ENCODE data around the gene ALOX12B. TPM values are rescaled to one million over a fixed set of nuclear protein-coding genes. Genes with fewer than 3 reads are reported as not detected.
A peak's percentile ranks its signal among the peaks of the same experiment; 100 is the strongest.

Gene ALOX12B
- total RNA-seq, result 0.62 TPM

- no peak for DNase-seq (ENCODE audit: low spot score)
These were observed at the start of gene ALOX12B for GRCh38 chr17:8087075-8087951. ALOX12B (minus strand) TSS chr17:8087716; CDS start chr17:8087442, 274 bp downstream.

GRCh38 chr17:8133941-8134340 is 46.4 kb upstream of the ALOX12B start:
- no peak for DNase-seq (ENCODE audit: low spot score)

DNA sequence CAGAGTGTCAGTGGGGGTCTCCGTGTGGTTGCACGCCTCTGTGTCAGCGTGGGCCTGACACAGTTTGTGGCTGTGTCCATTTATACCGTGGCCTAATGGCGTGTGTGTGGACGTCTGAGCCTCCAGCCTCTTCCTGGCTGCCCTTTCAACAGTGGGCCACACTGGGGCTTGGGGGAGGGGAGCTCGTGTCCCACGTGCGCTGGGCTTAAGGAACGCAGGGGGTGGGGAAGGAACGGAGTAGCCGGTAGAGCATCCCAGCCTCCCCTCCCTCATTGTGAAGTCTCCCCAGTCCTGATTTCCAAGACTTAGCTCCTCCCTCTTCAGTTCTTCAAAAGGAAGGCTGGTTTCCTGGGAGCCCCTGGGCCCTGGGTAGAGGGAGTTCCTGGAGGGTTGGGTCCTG is 45.9 kb upstream of the ALOX12B start:
- DNase-seq (ENCODE audit: low spot score), result no peak

- no peak for DNase-seq (ENCODE audit: low spot score)
These were observed 44.4 kb upstream of the ALOX12B start for GRCh38 chr17:8131844-8132441.

- no peak for DNase-seq (ENCODE audit: low spot score)
These were observed 40.7 kb upstream of the ALOX12B start for GRCh38 chr17:8128125-8128784.

DNA sequence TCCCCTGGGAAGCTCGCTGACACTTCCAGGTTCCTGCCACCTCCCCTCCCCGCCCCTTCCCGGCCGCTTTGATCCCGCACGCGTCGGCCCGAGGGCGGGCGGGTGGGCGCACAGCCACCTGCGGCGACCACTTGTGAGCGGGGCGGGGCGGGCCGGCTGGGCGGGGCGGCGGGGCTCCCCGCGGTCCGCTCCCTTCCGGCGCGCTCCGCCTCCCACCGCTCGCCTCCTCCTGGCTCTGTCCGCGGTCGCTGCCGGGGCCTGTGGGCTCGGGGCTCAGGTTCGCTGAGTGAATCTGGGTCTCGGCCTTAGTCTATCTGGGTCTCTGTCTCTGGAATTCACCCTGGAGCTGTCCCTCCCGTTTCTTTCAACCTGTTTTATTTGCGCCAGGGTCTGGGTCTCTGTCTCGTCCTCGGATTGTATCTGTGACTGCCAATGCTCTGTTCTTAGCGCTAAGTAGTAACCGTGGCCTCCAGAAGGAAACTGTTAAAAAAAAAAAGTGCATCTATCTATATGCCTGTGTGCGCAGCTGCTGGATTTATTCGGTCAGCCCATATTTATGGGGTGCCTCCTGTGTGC is 39.1 kb upstream of the ALOX12B start:
- DNase-seq (ENCODE audit: low spot score), result no peak

DNA sequence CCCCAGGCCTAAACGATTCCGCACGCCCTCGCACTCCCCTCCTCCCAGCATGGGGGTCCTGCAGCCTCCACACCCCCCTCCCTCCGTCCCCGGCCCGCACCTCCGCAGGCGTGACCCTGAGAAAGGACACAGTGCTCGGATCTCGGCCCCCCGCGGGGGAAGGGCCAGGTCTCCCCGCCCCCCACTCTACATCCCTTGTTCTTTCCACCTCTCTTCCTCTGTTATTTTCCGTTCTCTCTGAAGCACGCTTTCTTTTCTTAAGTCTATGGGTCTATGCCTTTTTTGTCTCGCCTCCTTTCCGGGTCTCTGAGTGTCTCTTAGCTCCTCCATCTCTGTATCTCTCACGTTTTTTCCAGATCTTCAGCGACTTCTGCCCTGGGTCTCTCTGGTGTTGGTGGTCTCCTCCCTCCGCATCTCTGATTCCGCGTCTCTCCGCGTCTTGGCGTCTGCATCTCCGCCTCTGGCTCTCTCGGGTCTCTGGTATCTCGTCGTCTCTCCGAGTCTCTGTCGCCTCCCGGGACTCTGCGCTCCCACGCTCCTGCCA is 38.5 kb upstream of the ALOX12B start:
- DNase-seq (ENCODE audit: low spot score), result no peak

DNA sequence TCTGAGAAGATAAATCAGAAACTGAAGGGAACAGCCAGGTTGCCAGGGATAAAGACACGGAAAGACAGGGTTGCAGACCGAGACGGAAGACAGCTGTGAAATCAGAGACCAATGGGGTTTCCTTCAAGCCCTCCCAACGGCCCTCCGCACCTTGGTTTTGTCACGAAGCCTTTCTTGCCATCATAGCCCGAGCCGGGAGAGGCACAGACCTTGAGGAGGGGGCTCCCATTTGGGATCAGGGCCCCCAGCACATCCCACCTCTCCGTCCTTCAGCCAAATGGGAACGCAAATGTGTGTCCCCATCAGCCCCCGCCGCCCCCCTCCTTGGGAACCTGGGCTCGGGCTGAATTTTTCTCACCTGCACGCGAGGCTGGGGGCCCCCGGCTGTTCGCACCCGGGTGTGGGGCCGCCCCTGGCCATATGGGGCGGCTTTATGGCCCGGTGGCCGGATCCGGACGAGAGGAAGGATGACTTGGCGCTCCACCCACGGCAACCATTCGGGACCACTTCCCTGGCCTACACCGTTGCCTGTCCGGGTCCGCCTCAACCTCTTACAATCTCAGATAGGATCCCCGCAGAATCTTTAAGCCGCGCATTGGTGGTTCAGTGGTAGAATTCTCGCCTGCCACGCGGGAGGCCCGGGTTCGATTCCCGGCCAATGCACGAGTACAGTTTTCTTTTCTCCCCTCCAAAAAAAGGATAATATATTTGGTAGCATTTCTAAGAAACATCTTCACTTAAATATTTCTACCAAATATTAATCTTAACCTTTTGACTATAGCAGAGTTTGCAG is 37.8 kb upstream of the ALOX12B start:
- peak; percentile 92 for DNase-seq (ENCODE audit: low spot score)

GRCh38 chr17:8124350-8125153 is 37.0 kb upstream of the ALOX12B start:
- DNase-seq (ENCODE audit: low spot score), result no peak

DNA sequence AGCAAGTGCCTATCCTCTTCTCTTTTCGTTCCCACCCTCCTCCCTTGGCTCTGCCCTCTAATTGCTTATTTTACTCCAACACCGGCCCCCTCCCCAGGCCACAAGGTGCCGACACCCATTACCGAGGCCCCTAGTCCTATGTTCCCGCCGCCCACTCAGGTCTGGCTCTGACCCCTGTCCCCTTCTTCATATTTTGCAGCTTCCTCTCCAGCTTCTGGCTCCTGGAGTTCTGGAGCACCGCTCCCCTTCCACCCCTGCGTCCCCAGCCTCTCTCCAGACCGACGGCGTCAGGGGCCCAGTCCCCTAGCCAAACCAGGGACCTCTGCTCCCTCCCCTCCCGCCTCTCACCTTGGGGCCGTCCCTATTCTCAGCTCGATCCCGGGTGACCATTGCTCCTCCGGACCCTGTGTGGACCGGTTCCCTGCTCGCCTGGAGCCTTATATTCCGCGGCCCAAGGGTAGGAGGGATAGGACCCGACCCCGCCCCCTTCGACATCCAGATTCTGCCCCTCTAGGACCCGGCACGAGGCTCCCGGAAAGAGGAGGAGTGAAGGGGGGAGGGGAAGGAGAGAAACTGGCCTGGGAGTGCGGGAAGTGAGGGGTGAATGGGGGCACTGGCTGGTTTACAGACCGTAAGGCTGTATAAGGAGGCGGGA is 36.3 kb upstream of the ALOX12B start, which contains the start of gene HES7:
HES7 (minus strand) TSS at position 412 of the 655 bp plus-strand sequence; CDS start at position 390, 22 bp downstream.
- no peak for DNase-seq (ENCODE audit: low spot score)

DNA sequence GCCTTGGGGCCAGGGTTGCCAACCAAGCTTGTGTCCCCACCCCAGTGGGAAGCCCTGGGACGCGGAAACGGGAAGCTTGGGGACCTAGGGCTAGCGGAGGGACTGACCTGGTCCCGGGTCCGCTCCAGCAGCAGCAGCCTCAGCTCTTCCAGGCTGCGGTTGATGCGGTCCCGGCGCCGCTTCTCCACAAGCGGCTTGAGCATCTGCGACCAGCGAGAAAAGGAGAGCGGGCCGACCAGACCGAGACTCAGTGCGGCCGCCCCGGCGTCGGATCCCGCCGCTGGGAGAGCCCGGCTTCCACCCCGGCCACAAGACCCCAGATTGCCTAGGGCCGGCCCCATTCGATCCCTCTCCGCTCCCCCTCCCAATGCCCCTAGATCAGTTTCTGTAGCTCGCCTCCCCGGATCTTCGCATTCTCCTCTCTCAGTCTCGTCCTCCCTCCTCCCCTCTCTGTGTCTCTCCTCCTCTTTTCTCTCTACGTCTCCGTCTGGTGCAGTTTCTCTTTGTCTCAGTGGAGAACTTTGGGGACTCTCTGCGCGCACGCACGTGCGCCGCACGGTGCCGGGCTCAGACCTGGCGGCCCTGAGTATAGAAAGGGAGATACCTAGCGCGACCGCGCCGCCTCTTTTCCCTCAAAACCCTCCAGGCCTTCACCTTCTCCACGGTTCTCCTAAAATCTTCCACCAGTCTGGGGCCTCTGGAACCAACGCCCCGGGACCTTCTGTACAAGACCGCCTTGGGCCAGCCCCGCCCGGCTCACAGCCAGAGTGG is 35.6 kb upstream of the ALOX12B start:
- no peak for DNase-seq (ENCODE audit: low spot score)

GRCh38 chr17:8122422-8122923 is 35.0 kb upstream of the ALOX12B start:
- DNase-seq (ENCODE audit: low spot score), result no peak

GRCh38 chr17:8121681-8122421 is 34.3 kb upstream of the ALOX12B start:
- no peak for DNase-seq (ENCODE audit: low spot score)

DNA sequence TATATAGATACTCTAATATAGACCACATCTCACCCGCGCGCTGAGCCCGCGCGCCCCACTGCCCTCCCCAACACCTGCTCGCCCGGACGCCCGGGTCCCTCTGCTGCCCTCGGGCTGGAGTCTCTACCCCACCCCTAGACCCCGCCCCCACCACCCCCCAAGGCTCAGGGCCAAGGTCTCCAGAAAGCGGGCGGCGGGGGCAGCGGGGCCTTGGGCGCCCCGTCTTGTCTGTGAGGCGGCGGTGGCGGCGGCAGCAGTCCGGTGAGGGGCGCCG is 33.8 kb upstream of the ALOX12B start:
- no peak for DNase-seq (ENCODE audit: low spot score)

- peak; percentile 72 for DNase-seq (ENCODE audit: low spot score)
These were observed 33.2 kb upstream of the ALOX12B start for GRCh38 chr17:8120520-8121406.

DNA sequence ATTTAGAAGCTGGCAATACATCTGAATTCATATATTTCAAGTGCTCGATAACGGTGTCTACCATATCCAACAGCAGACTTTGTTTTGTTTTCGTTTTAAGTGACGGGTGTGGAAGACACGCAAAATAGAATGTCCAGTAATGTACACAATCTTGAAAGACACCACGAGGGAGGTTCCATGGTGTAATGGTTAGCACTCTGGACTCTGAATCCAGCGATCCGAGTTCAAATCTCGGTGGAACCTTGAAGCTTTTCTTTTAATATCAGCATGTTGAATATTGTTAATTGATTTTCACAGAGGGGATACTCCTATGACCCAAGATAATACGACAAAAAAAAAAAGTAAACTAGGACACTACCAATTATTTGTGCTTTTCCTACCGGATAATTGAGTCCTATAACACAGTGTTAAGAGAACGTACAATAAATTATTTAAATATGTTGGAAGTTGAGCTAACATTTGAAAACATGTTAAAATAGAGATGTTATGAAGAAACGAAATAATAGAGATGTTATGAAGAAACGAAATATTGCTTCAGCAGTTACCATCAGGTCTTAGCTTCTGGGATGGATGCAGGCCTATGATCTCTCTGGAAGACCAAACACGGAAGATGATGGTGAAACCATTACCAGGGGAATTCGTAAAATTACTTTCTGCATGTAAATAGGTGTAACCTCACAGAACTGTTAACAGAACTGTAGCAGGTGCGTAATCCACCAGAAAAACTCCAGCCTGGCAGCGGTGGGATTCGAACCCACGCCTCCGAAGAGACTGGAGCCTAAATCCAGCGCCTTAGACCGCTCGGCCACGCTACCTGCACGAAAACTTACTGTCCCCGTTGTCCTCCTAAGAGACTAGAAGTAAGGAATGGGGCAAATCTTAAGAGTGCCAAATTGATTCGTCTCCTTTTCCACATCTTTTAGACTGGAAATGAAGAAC is 32.3 kb upstream of the ALOX12B start:
- peak; percentile 90 for DNase-seq (ENCODE audit: low spot score)

All from ureter (tissue), 1 donor.